Natural killer cell (primary cell): Measurements from ENCODE around the gene HDAC1. TPM values are rescaled to one million over a fixed set of nuclear protein-coding genes. Genes with fewer than 3 reads are reported as not detected.
A peak's percentile ranks its signal among the peaks of the same experiment; 100 is the strongest.

ENCODE experiments used
- ATAC-seq, 3 donors: fragments of 150-1000 bp in 2 of 3; fragments of 200-7000 bp in 1 of 3; cut with Tn5 transposase; 1 replicate in 1 of 3; 2 replicates in 2 of 3; pipeline ENCODE4 v1.10.0; 2021; ENCODE audit warnings: mild to moderate bottlenecking in 2 of 3, moderate library complexity in 2 of 3
- DNase-seq, 2 donors: peaks; one replicate each; pipeline versions ENCODE4 v3.0.0 to v3.0.0-alpha.2; 2013 to 2021; ENCODE audit warnings: mixed read lengths in 1 of 2
- H3K27ac ChIP-seq: one replicate; pipeline ENCODE4 v1.5.1; 2013; ENCODE audit warnings: mild to moderate bottlenecking, low read length
- H3K27me3 ChIP-seq: one replicate; pipeline ENCODE4 v1.6.1; 2013; ENCODE audit warnings: low read length; ENCODE audit not compliant: control insufficient read depth, insufficient read depth
- H3K36me3 ChIP-seq: one replicate; pipeline ENCODE4 v1.6.1; 2013; ENCODE audit warnings: low read length; ENCODE audit not compliant: control insufficient read depth, insufficient read depth
- H3K4me1 ChIP-seq: one replicate; pipeline ENCODE4 v1.6.1; 2013; ENCODE audit warnings: low read length; ENCODE audit not compliant: control insufficient read depth, insufficient read depth
- H3K4me3 ChIP-seq: one replicate; pipeline ENCODE4 v1.5.1; 2013; ENCODE audit warnings: low read length
- H3K9me3 ChIP-seq: one replicate; pipeline ENCODE4 v1.6.1; 2013; ENCODE audit warnings: low read length; ENCODE audit not compliant: control insufficient read depth, insufficient read depth
- H3K27ac Mint-ChIP-seq, 2 donors: one replicate each; pipeline ENCODE4 v1.8.0; 2022; ENCODE audit warnings: mild to moderate bottlenecking in 2 of 2, mixed read lengths in 2 of 2, moderate library complexity in 1 of 2
- H3K27me3 Mint-ChIP-seq, 2 donors: one replicate each; pipeline ENCODE4 v1.8.0; 2022; ENCODE audit warnings: low read depth in 2 of 2, mixed read lengths in 2 of 2
- H3K36me3 Mint-ChIP-seq: one replicate; pipeline ENCODE4 v1.8.0; 2022; ENCODE audit warnings: mixed read lengths
- H3K4me1 Mint-ChIP-seq, 2 donors: one replicate each; pipeline ENCODE4 v1.8.0; 2022; ENCODE audit warnings: mixed read lengths in 2 of 2
- H3K4me3 Mint-ChIP-seq: one replicate; pipeline ENCODE4 v1.8.0; 2022; ENCODE audit warnings: mild to moderate bottlenecking, moderate library complexity, mixed read lengths
- H3K9me3 Mint-ChIP-seq, 2 donors: one replicate each; pipeline ENCODE4 v1.8.0; 2022; ENCODE audit warnings: mixed read lengths in 2 of 2
- CTCF ChIP-seq: fragments of 200-600 bp; IDR thresholded peaks from one replicate; pipeline ENCODE4 v1.8.0; 2022; ENCODE audit warnings: antibody characterized with exemption
- WGBS: methylation state at CpG from one replicate; pipeline ENCODE4 v1.1.7; 2013; ENCODE audit warnings: missing lambda C conversion rate; ENCODE audit not compliant: insufficient coverage; 5-methylcytosine and 5-hydroxymethylcytosine counted together
- intact Hi-C: fragments of 100-400 bp; cut with micrococcal nuclease; formaldehyde crosslinking; loops from one replicate; pipeline ENCODE4 v1.14.2; 2022
- total RNA-seq, 4 donors: library from RNA; stranded (reverse); fragments of 120-200 nt in 1 of 4; gene quantifications; one replicate each; pipeline versions ENCODE4 v1.2.3 to v1.2.4, GENCODE V29; 2013 to 2022

Gene HDAC1
- total RNA-seq, 3 donors from 2014 or later (not counting 1 experiment from before 2014, with no cell fraction given) = 110 to 133 (median 125) TPM

DNA sequence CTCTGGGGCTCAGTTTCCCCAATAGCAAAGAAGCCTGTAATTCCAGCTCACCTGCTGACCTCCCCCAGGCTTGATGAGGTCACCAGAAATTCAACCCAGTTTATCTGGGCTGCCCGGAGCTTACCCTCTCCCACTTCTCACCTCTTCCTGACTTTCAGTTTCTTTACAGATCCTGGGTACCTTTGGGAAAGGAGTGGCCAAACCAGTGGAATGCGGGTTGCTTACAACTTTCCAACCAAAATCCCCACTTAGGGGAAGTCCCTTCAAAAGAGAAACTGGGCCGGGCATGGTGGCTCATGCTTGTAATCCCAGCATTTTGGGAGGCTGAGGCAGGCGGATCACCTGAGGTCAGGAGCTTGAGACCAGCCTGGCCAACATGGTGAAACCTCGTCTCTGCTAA lies 50.1 kb downstream of the HDAC1 start:
- Histone ChIP-seq H3K36me3 (no peaks in the 10 kb centered on the region), H3K27ac (no peak overlapping the region), H3K4me3 (no peak overlapping the region), H3K27me3 (no peaks in the 10 kb centered on the region), H3K4me1 (peaks cover 37% of the 10 kb centered on the region), H3K9me3 (no peaks in the 10 kb centered on the region)
- no peak for TF ChIP-seq CTCF
- H3K4me1 Mint-ChIP-seq = peaks cover 17 to 26% of the 10 kb centered on the region in 2 donors
- no peak for DNase-seq
- peaks cover 0 to 7% of the 10 kb centered on the region in 2 donors for H3K27me3 Mint-ChIP-seq
- intact Hi-C loops = no loop called here
- no peaks in the 10 kb centered on the region for H3K9me3 Mint-ChIP-seq
- no peak overlapping the region for H3K27ac Mint-ChIP-seq
- H3K36me3 Mint-ChIP-seq = no peaks in the 10 kb centered on the region
- no peak overlapping the region for H3K4me3 Mint-ChIP-seq
- WGBS = 81% methylated on average over 5 of the region's 5 CpGs
- ATAC-seq = no peak

DNA sequence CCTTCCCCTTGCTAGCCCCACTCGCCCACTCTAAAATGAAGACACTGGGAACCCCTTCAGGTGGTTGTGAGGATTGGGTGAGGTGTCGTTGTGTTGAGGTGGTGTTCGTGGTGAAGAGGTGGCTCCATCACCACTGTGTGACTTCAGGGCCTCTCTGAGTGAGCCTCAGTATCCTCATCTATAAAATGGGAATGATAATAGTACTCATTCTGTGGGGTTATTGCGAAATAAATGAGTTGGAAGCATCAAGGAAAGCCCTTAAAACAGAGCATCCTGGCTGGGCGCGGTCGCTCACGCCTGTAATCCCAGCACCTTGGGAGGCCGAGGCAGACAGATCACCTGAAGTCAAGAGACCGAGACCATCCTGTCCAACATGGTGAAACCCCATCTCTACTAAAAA lies 50.8 kb downstream of the HDAC1 start:
- whole genome bisulfite sequencing = 85% methylated on average over 9 of the region's 10 CpGs
- H3K4me3 Mint-ChIP-seq = no peak overlapping the region
- Histone ChIP-seq H3K4me3 (no peak overlapping the region), H3K27ac (no peak overlapping the region), H3K9me3 (no peaks in the 10 kb centered on the region), H3K36me3 (no peaks in the 10 kb centered on the region), H3K27me3 (no peaks in the 10 kb centered on the region), H3K4me1 (peaks cover 30% of the 10 kb centered on the region)
- TF ChIP-seq CTCF = no peak
- DNase-seq (no peak), ATAC-seq (no peak)
- H3K4me1 Mint-ChIP-seq = peaks cover 14 to 18% of the 10 kb centered on the region in 2 donors
- no peaks in the 10 kb centered on the region for H3K36me3 Mint-ChIP-seq
- no peaks in the 10 kb centered on the region for H3K9me3 Mint-ChIP-seq
- H3K27me3 Mint-ChIP-seq = peaks cover 0 to 7% of the 10 kb centered on the region in 2 donors
- H3K27ac Mint-ChIP-seq = no peak overlapping the region
- intact Hi-C loops = no loop called here

GRCh38 chr1:32345289-32345827 lies 53.5 kb downstream of the HDAC1 start:
- H3K36me3 ChIP-seq = no peaks in the 10 kb centered on the region
- Mint-ChIP-seq H3K4me1 (peaks cover 18 to 26% of the 10 kb centered on the region in 2 donors), H3K27ac (no peak overlapping the region), H3K36me3 (no peaks in the 10 kb centered on the region), H3K9me3 (no peaks in the 10 kb centered on the region), H3K27me3 (peaks cover 0 to 4% of the 10 kb centered on the region in 2 donors), H3K4me3 (no peak overlapping the region)
- H3K4me3 ChIP-seq = no peak overlapping the region
- ATAC-seq (no peak), DNase-seq (peak in 1 of 2 donors; percentile 62)
- no peak overlapping the region for H3K27ac ChIP-seq
- TF ChIP-seq CTCF = no peak
- WGBS = 30% methylated on average over 8 of the region's 8 CpGs
- intact Hi-C loops = no loop called here
- H3K27me3 ChIP-seq = no peaks in the 10 kb centered on the region
- H3K9me3 ChIP-seq = no peaks in the 10 kb centered on the region
- H3K4me1 ChIP-seq = peaks cover 27% of the 10 kb centered on the region
